Measurements from ENCODE around the gene PKP4. TPM values are rescaled to one million over a fixed set of nuclear protein-coding genes. Genes with fewer than 3 reads are reported as not detected.

Gene PKP4
- total RNA-seq, 1 experiment from 2014 or later: 62.8 TPM

- no peaks in the 10 kb centered on the region; the same call in 1 of the 2 replicates for H3K9me3 ChIP-seq (replicated peaks)
- DNase-seq: no peak
- no peaks in the 10 kb centered on the region for H3K36me3 ChIP-seq
- H3K27ac ChIP-seq: no peak overlapping the region
- peaks cover 3% of the 10 kb centered on the region; the same call in 1 of the 2 replicates for H3K4me1 ChIP-seq
- H3K4me3 ChIP-seq: no peak overlapping the region
- no peaks in the 10 kb centered on the region for H3K27me3 ChIP-seq
These were observed 256.9 kb downstream of the PKP4 start for GRCh38 chr2:158713523-158714138.

GRCh38 chr2:158714420-158714819 lies 257.7 kb downstream of the PKP4 start:
- Histone ChIP-seq H3K27me3 (no peaks in the 10 kb centered on the region), H3K27ac (no peak overlapping the region), H3K4me3 (no peak overlapping the region), H3K36me3 (no peaks in the 10 kb centered on the region), H3K9me3 (replicated peaks) (no peaks in the 10 kb centered on the region; the same call in 1 of the 2 replicates), H3K4me1 (peaks cover 3% of the 10 kb centered on the region; the same call in 1 of the 2 replicates)
- DNase-seq: no peak

- Histone ChIP-seq H3K9me3 (replicated peaks) (no peaks in the 10 kb centered on the region; the same call in 1 of the 2 replicates), H3K27me3 (no peaks in the 10 kb centered on the region), H3K36me3 (no peaks in the 10 kb centered on the region), H3K27ac (no peak overlapping the region), H3K4me1 (peaks cover 3% of the 10 kb centered on the region; the same call in 1 of the 2 replicates), H3K4me3 (no peak overlapping the region)
- DNase-seq: no peak
These were observed 258.6 kb downstream of the PKP4 start for GRCh38 chr2:158715357-158715756.

- Histone ChIP-seq H3K27ac (no peak overlapping the region), H3K4me3 (no peak overlapping the region), H3K27me3 (no peaks in the 10 kb centered on the region), H3K36me3 (no peaks in the 10 kb centered on the region), H3K4me1 (peaks cover 6% of the 10 kb centered on the region; the same call in 1 of the 2 replicates), H3K9me3 (replicated peaks) (no peaks in the 10 kb centered on the region; the same call in 1 of the 2 replicates)
- DNase-seq: peak in 1 of 2 experiments; percentile 28
These were observed 259.5 kb downstream of the PKP4 start for GRCh38 chr2:158716121-158716791.

GRCh38 chr2:158716921-158717320 lies 260.2 kb downstream of the PKP4 start:
- Histone ChIP-seq H3K27ac (no peak overlapping the region), H3K4me1 (peaks cover 6% of the 10 kb centered on the region; the same call in 1 of the 2 replicates), H3K9me3 (replicated peaks) (no peaks in the 10 kb centered on the region), H3K36me3 (no peaks in the 10 kb centered on the region), H3K4me3 (no peak overlapping the region), H3K27me3 (no peaks in the 10 kb centered on the region)
- DNase-seq: no peak

- Histone ChIP-seq H3K4me3 (no peak overlapping the region), H3K27ac (no peak overlapping the region), H3K36me3 (no peaks in the 10 kb centered on the region), H3K4me1 (peaks cover 6% of the 10 kb centered on the region; the same call in 1 of the 2 replicates), H3K27me3 (no peaks in the 10 kb centered on the region), H3K9me3 (replicated peaks) (no peaks in the 10 kb centered on the region)
- DNase-seq: no peak
These were observed 260.8 kb downstream of the PKP4 start for GRCh38 chr2:158717366-158718195.

- Histone ChIP-seq H3K9me3 (replicated peaks) (no peaks in the 10 kb centered on the region), H3K36me3 (no peaks in the 10 kb centered on the region), H3K27me3 (no peaks in the 10 kb centered on the region), H3K27ac (no peak overlapping the region), H3K4me1 (peaks cover 6% of the 10 kb centered on the region; the same call in 1 of the 2 replicates), H3K4me3 (no peak overlapping the region)
- no peak for DNase-seq
These were observed 261.4 kb downstream of the PKP4 start for GRCh38 chr2:158718196-158718585.

GRCh38 chr2:158718851-158719250 lies 262.1 kb downstream of the PKP4 start:
- H3K4me1 ChIP-seq: peaks cover 10% of the 10 kb centered on the region; the same call in 1 of the 2 replicates
- DNase-seq: no peak
- H3K27ac ChIP-seq: no peak overlapping the region
- no peaks in the 10 kb centered on the region for H3K9me3 ChIP-seq (replicated peaks)
- H3K4me3 ChIP-seq: no peak overlapping the region
- no peaks in the 10 kb centered on the region for H3K36me3 ChIP-seq
- H3K27me3 ChIP-seq: no peaks in the 10 kb centered on the region

- Histone ChIP-seq H3K27ac (no peak overlapping the region), H3K4me1 (peaks cover 16% of the 10 kb centered on the region; the same call in 1 of the 2 replicates), H3K36me3 (no peaks in the 10 kb centered on the region), H3K4me3 (no peak overlapping the region), H3K27me3 (no peaks in the 10 kb centered on the region), H3K9me3 (replicated peaks) (no peaks in the 10 kb centered on the region)
- DNase-seq: no peak
These were observed 262.7 kb downstream of the PKP4 start for GRCh38 chr2:158719403-158719802.

GRCh38 chr2:158722266-158723105 lies 265.7 kb downstream of the PKP4 start:
- H3K27ac ChIP-seq: no peak overlapping the region

GRCh38 chr2:158723181-158723838 lies 266.6 kb downstream of the PKP4 start:
- Histone ChIP-seq H3K36me3 (no peaks in the 10 kb centered on the region), H3K4me3 (no peak overlapping the region), H3K27ac (no peak overlapping the region), H3K4me1 (peaks cover 42% of the 10 kb centered on the region), H3K9me3 (replicated peaks) (no peaks in the 10 kb centered on the region), H3K27me3 (no peaks in the 10 kb centered on the region)
- DNase-seq: no peak

More at GRCh38 chr2:158722266-158723105, 265.7 kb downstream of the PKP4 start:
- H3K9me3 ChIP-seq (replicated peaks): no peaks in the 10 kb centered on the region
- no peaks in the 10 kb centered on the region for H3K36me3 ChIP-seq
- peaks cover 40% of the 10 kb centered on the region for H3K4me1 ChIP-seq
- no peaks in the 10 kb centered on the region for H3K27me3 ChIP-seq
- H3K4me3 ChIP-seq: no peak overlapping the region
- DNase-seq: no peak

- no peak overlapping the region for H3K27ac ChIP-seq
- H3K36me3 ChIP-seq: no peaks in the 10 kb centered on the region
- H3K9me3 ChIP-seq (replicated peaks): no peaks in the 10 kb centered on the region
- H3K4me3 ChIP-seq: no peak overlapping the region
- H3K4me1 ChIP-seq: peaks cover 42% of the 10 kb centered on the region
- H3K27me3 ChIP-seq: no peaks in the 10 kb centered on the region
- peak in 1 of 2 experiments; percentile 39 for DNase-seq
These were observed 267.4 kb downstream of the PKP4 start for GRCh38 chr2:158723921-158724802.

Data from SJCRH30 (cell line).